Fibroblast of skin of left quadriceps (primary cell): Measurements from ENCODE around the gene RNF227.
"Not testable (repeated sequence)": the region's sequence is repeated elsewhere in the genome, so short reads cannot be mapped to it uniquely, and the experiment has no call there.

Source experiments
- DNase-seq, 2 experiments: peaks; one replicate each; pipeline ENCODE4 v3.0.0-alpha.2; 2013; ENCODE audit warnings: low read depth in 2 of 2

Gene RNF227

DNA sequence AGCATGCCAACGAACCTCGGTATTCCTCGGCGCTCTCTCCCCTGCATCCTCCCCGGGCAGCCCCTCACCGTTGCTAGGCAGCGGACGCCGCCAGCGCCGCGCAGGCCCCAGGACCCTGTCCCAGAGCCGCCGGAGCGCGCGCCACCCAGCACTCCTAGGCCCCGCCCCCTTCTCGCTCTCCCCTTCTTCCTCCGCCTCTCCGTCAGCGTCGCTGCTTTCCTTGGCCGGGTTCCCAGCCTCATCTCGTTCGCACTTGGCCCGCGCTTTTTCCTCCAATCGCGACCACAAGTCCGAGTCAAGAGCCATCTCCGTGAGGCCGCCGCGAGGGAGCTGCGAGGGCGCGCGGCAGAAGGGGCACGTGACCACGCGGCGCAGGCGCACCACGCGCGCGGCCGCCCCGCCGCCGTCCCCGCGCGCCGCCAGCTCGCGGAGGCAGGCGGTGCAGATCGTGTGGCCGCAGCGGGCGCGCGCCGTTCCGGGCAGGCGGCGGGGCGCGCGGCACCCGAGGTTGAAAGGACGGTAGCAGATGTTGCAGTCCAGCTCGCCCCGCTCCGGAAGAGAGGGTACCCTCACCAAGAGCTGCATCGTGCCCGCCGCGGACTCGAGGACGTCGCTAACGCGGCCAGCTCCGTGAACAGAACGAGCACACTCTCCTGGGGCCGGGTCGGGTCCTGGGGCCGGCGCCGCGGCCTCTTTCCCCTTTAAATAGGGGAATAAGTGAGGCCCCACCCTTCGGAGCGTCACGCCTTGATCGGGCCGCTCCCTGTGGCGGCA, at the start of gene RNF227:
Gene RNF227 (minus strand): TSS at position 679 of the 774 bp plus-strand sequence. CDS start 94 bp downstream, at position 585.
- DNase-seq = peak; percentile 96

DNA sequence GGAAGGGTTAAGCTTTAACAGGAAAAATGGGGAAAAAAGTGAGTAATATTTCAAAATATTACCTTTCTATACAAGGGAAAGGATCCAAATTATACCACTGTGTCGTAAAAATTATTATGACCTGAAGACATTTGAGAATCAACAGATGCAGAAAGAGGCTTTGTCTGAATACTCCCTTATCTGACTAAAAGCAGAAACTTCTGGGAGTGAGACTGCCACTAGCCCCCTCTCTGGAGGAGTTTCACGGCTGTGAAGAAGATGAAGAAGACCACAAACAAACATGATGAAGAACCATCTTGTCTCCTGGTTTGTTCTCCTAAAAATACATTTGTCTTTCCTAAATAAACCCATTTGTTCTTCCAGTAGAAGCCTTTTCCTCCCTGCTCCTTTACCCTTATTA, 45.3 kb upstream of the RNF227 start:
- DNase-seq = no peak

DNA sequence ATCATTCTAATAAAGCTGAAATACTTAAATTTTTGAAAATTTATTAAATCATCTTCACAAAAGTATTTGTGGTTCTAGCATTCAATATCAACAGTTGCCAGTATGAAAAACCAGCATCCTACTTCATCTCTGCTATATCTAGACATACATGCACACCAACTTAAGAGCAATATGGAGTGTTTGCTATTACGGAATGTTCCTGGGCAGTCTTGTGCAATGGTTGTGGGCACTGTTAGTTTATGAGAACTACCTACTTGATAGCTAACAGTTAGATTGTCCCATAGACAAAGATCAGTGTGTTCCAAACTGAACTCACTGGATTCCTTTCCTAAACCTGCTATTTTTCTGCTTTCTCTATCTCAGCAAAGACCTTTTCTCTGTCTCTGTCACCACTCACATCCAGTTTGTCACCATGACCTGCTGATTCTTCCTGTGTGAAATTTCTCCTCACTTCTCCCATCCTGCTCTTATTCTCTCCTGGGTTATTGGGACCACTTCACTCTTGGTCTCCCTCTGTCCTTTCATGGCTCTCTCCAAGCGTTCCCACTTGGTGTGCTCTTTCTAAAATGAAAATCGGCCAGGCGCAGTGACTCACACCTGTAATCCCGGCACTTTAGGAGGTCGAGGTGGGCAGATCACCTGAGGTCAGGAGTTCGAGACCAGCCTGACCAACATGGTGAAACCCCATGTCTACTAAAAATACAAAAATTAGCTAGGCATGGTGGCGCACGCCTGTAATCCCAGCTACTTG, 43.6 kb upstream of the RNF227 start:
- no peak for DNase-seq

DNA sequence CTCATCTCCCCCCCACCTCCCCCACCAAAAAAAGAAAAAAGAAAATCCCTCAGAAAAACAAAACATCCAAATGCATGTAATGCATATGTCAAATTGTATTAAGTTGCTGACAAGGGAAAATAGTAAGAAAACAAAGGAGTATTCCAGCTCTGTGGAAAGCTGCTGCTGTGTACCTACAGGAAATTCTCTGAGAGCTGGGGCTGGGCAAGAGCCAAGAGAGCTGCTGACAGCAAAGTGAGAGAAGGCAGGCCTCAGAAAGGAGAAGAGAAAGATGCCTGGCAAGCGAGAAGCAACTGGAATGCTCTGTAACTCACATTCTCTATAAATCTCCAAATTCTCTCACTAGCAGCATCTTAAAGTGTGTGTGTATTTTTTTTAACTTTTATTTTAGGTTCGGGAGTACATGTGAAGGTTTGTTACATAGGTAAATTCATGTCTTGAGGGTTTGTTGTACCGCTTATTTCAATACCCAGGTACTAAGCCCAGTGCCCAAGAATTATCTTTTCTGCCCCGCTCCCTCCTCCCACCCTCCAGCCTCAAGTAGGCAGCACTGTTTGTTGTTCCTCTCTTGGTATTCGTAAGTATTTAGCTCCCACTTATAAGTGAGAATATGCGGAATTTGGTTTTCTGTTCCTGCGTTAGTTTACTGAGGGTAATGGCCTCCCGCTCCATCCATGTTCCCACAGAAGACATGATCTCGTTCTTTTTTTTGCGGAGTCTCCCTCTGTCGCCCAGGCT, 40.3 kb upstream of the RNF227 start:
- DNase-seq = peak; percentile 28 to 46

DNA sequence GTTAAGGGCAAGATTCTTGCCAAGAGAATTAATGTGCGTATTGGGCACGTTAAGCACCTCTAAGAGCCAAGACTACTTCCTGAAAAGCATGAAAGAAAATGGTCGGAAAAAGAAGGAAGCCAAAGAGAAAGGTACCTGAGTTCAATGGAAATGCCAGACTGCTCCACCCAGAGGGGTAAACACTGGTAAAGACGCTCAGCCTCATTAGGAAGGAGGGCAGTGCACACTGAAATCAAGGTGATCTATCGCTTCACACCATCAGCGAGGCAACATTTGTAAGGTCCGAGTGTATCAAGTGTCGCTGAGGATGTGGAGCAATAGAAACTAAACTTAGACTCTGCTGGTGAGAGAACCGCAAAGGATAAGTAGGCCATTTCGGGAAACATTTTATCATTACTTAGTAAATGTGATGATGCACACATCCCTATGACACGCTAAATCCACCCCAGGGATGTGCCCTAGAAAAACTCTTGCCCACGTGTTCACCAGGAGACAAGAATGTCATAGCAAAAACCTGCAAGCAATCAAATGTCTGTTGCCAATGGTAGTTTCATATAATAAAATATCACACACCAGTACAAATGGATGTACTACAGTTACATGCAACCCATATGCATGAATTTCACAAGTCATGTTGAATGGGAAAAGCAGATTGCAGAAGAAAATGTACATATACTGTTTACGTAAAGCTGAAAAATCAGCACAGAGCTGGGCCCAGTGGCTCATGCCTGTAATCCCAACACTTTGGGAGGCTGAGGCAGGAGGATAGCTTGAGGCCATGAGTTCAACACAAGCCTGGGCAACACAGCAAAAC, 39.5 kb upstream of the RNF227 start:
- no peak for DNase-seq

DNA sequence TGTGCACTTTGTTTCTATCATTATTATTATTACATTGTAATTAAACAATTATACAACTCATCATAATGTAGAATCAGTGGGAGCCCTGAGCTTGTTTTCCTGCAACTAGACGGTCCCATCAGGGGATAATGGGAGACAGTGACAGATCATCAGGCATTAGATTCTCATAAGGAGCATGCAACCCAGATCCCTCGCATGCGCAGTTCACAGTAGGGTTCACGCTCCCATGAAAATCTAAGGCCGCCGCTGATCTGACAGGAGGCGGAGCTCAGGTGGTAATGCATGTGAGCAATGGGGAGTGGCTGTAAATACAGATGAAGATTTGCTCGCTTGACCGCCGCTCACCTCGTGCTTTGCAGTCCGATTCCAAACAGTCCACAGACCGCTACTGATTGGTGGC, 37.2 kb upstream of the RNF227 start:
- not testable (repeated sequence) for DNase-seq

DNA sequence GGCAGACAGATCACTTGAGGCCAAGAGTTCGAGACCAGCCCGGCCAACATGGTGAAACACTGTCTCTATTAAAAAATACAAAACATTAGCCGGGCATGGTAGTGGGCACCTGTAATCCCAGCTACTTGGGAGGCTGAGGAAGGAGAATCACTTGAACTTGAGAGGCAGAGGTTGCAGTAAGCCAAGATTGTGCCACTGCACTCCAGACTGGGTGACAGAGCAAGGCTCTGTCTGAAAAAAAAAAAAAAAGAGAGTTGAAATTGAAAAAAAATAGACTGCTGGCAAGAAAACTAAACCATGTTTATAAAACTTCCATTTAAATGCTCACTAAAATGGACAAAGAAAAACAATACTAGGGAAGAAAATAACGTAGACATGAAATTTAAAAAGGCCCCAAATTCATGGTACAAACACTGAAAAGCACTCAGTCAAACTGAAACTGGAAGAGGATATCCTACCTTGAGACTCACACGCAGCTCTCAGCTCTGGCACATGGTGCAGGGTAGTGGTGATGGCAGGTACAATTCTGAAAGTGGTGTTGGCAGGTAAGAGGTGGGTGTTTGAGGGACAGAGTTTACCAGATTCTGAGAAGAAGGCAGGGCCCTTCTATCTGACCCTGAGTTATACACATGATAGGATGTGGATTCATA, 35.2 kb upstream of the RNF227 start:
- no peak for DNase-seq

DNA sequence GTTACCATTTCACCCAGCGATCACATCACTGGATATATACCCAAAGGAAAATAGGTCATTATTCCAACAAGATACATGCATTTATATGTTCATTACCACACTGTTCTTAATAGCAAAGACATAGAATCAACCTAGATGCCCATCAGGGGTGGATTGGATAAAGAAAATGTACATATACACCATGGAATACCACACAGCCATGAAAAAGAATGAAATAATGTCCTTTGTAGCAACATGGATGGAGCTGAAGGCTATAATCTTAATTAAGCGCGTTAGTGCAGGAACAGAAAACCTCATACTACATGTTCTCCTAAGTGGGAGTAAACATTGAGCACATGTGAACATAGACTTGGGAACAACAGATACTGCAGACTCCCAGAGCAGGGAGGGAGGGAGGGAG, 34.5 kb upstream of the RNF227 start:
- no peak for DNase-seq

DNA sequence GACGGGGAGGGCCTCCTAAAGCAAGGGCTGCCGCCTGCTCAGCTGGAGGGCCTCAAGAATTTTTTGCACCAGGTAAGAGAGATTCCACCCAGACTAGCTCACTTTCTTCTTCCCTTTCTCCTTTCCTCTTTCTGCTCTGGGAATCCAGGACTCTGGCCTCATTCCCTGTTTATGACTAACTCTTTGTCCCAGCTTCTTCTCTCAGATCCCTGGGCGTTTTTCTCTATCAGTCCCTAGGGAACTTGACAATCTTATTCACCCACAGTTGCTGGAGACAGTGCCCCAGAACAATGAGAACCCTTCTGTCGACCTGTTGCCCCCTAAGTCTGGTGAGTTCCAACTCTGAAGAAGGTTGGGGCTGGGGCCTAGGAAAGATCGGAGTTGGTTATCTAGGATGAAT, 31.6 kb upstream of the RNF227 start:
- no peak for DNase-seq

DNA sequence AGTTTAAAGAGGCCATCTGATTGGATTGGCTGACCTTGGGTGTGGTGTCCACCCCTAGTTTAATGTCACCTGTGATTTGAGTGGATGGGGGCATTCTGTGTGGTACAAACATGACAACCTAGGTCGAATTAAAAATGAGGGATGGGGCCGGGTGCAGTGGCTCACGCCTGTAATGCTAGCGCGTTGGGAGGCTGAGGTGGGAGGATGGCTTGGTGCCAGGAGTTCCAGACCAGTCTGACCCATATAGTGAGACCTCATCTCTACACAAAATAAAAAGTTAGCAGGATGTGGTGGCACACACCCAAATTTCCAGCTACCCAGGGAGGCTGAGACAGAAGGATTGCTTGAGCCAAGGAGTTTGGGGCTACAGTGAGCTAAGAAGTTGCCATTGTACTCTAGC, 30.4 kb upstream of the RNF227 start:
- DNase-seq = no peak

DNA sequence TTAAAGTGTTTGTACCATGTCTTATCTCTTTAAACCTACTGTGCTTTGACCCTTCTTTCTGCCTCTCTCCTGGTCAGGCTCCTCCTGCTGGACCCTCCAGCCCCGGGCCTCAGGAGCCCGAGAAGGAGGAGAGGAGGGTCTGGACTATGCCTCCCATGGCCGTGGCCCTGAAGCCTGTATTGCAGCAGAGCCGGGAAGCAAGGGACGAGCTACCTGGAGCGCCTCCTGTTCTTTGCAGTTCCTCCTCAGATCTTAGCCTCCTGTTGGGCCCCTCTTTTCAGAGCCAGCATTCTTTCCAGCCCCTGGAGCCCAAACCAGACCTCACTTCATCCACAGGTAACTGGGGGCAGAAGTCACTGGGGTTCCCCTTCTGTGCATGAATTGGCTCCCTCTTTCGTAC, 29.6 kb upstream of the RNF227 start:
- no peak for DNase-seq

DNA sequence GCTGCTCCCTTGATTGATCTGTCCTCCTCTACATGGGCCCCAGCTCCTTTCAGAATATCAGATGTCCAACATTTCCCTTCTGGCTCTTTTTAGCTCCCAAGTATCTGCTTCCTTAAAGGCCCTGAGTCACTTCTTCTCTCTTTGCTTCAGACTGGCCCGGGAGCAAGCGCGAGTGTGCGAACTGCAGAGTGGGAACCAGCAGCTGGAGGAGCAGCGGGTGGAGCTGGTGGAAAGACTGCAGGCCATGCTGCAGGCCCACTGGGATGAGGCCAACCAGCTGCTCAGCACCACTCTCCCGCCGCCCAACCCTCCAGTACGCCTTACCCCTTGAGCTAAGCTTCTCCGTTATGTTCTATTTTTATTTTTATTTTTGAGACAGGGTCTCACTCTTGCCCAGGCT, 28.2 kb upstream of the RNF227 start:
- no peak for DNase-seq

DNA sequence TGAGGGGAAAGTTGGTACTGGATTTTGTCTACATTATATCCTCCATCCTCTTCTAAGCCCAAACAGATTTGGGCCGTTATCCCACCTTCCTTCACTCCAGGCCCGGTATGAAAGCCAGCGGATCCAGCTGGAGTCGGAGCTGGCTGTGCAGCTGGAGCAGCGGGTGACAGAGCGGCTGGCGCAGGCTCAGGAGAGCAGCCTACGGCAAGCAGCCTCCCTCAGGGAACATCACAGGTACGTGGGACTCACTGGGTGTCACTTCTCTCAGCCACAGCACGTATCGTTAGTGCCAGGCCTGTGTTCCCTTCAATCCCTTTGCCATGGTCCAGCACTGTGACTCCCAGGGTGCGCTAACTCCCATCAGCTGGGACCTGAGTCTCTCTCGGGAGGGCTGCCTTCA, 27.2 kb upstream of the RNF227 start:
- no peak for DNase-seq

DNA sequence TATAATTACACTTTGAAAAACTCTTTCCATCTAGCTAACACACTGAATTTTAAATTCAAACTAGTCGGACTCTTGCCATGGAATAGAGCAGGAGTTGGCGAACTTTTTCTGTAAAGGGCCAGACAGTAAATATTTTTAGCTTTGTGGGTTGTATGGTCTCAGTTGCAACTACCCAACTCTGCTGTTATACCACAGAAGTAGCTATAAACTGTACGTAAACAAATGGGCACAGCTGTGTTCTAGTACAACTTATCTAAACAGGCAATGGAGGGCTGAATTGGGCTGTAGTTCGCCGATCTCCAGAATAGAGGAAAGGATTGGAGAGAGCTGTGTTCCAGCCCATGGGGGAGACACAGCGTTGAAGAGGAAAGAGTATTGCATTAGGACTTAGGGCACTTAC, 24.7 kb upstream of the RNF227 start:
- DNase-seq = no peak

DNA sequence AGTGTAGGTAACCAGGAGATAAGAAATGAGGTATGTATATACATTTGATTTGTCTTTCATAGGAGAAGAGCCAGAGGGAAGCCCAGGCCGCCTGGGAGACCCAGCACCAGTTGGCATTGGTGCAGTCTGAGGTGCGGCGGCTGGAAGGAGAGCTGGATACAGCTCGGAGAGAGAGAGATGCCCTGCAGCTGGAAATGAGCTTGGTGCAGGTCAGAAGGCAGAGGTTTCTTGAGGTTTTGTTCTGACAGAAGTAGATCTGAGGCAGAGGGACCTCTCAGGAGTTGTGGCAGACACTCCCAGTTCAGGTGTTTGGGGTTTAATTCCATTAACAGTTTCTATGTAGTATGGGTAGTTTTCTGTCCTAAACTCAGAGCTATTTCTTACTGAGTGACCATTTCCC, 23.9 kb upstream of the RNF227 start:
- DNase-seq = no peak

DNA sequence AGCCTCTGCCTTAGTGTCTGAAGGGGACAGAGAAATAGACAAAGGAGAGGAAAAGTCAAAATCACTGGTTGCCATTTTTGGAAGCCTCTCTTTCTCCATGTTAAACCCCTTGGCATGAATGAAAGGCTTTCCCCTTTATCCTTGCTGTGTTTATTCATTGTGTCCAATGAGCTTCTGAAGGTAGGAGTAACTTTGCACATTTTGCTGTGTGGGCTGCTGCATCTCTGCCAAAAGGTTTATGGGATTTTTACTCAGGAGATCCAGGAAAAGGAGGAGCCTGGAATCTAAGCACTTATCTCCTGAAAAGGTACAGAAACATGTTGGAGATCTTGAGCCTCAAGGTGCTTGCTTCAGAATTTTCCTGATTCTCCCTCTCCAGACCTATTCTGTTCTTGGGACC, 19.8 kb upstream of the RNF227 start:
- DNase-seq = no peak

DNA sequence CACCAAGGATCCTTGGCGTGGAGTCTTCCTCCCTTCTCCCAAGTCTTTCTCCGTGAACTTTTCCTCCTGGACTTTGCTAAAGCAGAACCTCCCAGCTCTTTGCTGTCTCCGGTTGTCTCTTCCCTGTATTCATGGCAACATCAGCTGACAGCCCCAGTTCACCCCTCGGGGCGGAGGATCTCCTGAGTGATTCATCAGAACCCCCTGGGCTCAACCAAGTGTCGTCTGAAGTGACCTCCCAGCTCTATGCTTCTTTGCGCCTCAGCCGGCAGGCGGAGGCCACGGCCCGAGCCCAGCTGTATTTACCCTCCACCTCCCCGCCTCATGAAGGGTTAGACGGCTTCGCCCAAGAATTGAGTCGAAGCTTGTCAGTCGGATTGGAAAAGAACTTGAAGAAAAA, 16.9 kb upstream of the RNF227 start:
- DNase-seq = no peak

DNA sequence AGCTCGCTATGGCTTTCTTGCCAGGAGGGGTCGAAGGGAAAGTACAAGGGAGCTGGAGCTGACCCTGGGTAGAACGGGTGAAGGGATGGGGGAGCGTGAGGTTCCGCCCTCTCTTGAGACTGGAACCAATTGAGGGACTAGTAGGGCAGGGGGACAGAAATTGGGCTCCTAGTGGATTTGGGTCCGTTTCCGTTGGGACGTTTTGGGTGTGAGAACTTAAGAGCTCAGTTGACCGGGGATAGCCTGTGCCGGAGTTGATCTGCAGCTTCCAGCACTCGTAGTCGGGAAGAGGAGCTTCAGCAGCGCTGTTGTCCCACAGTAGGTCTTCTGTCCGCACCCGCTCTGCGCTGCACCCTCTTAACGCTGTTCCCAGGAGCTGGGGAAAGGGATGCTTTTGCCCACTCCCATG, 16.4 kb upstream of the RNF227 start:
- no peak for DNase-seq

DNA sequence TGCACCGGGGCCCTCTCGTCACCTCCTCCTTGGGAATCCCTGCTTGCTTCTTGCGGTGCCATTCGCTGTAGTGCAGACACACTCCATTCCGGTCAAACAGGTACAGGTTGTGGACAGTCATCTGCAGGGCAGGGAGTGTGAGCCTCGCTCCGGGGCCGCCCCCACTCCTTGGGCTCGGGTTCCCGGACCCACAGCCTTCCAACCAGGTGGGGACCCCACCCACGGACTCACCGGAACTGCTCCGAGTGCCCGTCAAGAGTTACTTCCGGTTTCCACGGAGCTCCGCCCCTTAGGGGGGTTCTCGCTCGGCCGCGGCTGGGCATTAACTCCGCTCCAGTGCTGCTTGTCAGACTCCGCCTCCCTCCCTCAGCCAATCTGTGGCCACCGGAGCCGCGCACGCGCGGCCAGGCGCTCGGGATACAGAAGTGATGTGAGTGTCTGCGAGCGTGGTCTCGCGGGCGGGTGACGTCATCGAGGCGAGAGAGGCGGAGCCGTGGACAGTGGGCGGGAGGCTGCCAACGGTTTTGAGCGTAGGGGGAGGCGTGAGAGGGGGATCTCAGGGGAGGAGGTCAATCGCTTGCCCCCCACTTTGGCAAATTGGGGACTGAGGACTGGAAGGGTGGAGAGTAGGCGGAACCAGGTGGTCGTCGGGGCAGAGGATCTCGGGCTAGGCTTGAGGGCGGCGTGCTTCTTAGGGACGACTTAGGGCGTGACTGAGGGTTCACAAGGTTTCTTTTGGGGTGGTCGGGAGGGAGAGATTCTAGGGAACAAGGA, 15.8 kb upstream of the RNF227 start, which contains the start of the genes CNTROB and TRAPPC1:
Gene CNTROB (plus strand): TSS at position 498 of the 774 bp plus-strand sequence. CDS start 874 bp downstream, outside the sequence.
Gene TRAPPC1 (minus strand): TSS at position 238 of the 774 bp plus-strand sequence. CDS start 117 bp downstream, at position 121.
- peak; percentile 98 for DNase-seq
